OCI-LY1 (cell line): Measurements from ENCODE around the gene ADAMTSL2.

Experiments used
- CTCF ChIP-seq: fragments of 200-600 bp; sonication (generic), shearing (Covaris generic); IDR thresholded peaks from 2 replicates; pipeline ENCODE4 v1.5.1; 2017; ENCODE audit warnings: mild to moderate bottlenecking, antibody characterized with exemption, low read length, moderate library complexity, mixed read lengths
- EZH2 ChIP-seq: fragments of 200-600 bp; sonication (generic), shearing (Covaris generic); IDR thresholded peaks from 2 replicates; pipeline ENCODE4 v1.8.0; 2017; ENCODE audit warnings: borderline replicate concordance, mixed run types, mild to moderate bottlenecking, antibody characterized with exemption, low read length, moderate library complexity, mixed read lengths

DNA sequence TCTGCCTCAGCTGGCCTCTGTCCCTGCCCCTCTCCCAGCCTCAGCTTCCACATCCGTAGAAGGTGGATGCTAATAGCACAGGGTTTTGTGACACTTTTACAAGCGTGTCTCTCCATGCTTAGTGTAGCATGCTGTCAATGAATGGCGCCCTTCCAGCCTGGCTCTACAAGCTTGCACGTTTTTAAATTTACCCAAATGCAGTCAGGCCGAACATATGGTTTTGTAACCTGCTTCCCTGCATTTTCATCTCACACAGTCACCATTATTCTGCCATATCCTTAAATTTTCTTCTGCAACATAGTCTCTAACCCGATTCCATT, 45.9 kb downstream of the ADAMTSL2 start:
- TF ChIP-seq EZH2: no peak
- no peak for TF ChIP-seq CTCF
